Inferior parietal cortex (tissue), 1 donor: ENCODE data around the gene TMEM178B.
"Not testable (repeated sequence)": the region's sequence is repeated elsewhere in the genome, so short reads cannot be mapped to it uniquely, and the experiment has no call there.

Experiments used
- DNase-seq: peaks from one replicate; pipeline ENCODE4 v3.0.0-alpha.2; 2016; ENCODE audit errors: extremely low spot score

The TMEM178B gene

DNA sequence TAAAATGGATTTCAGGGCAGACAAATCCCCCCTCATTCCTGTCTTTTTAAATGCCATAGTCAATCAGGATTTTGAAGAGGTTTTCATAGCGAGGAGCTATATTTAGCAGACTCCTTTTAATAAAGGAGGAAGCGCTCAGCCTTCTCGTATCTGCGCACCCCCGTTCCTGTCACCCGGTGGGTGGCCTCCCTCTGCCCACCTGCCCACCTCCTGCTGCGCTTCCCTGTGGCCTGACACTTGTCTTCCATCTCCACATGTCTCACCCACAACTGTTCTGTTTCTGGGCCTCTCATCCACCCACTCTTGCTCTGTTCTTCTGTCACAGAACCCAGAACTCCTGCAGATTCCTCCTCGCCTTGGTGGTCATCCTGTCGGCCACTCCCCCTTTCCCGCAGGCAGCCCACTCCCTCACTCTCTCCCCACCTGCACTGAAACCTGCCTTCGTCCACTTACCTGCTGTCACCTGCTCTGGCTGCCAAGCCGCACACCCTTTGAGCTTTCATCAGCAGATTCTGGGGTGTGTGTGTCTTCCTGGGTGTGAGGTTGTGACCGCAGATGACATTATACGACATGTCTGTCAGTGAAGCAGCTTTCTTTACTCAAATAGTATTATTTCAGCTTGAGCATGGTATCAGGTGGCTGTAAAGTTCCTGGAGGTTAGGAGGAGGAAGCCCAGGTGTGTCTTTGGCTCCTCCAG is 313.8 kb downstream of the TMEM178B start:
- DNase-seq = no peak

DNA sequence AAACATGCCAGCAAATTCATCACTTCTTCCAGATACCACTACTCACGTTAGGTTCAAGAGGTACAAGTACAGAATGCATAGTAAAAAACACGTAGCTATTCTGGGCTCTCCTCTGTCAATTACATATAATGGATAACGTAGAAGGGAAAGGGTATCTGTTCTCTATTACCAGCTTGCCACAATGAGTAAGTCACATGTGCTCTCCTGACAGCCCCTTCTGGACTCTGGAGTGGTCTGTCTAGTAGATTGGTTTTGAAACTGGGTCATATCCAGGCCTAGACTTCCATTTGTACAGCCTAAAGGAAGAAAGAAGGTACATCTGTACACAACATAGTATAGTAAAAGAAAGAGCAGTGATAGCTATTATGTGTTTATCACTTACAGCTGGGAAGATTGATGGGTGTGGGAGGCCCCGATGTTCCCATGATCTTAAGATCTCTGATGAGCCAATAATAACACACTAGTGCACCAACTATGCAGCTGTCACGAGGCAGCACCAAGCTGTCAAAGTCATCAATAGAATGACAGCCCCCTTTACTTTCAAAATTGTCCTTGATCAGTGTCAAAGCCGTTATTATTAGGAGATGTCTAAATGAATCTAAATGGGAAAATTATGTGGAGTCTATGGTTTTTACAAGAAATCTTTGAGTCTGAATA is 315.4 kb downstream of the TMEM178B start:
- DNase-seq = no peak

DNA sequence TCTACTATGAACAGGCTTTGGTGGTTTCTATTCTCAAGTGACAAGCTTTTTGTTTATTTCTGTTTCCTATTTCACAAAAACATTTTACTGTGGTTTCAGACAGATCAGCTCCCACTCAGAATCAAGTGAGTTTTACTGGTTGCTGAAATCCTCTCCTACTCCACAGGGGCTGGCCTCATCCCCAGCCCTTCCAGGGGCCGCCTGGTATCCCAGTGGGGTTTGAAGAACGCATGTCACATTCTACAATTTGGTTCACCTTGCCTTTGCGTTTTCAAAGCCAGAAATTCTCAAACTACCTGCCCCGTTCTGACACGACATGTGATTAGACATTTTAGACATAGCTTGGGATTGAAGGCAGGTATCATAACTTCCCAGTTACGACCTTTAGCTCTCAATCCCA is 316.5 kb downstream of the TMEM178B start:
- no peak for DNase-seq

DNA sequence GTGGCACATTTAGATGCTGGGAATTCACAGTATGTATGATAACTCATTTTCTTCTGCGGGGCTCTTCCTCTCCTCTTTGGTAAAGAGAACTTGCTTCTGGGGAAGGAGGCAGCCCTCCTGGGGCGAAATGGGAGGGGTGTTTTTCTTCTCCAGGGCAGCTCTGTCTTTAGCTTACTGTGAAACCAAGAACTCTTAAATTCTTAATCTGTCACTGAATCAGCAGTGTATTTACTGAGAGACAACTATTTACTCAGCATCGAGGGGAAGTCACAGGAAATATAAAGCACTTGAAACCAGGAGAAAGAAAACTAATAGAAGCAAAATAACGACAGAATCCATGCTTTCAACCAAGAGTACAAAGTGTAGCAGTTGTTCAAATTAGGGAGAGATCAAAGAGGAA is 319.2 kb downstream of the TMEM178B start:
- DNase-seq = no peak

DNA sequence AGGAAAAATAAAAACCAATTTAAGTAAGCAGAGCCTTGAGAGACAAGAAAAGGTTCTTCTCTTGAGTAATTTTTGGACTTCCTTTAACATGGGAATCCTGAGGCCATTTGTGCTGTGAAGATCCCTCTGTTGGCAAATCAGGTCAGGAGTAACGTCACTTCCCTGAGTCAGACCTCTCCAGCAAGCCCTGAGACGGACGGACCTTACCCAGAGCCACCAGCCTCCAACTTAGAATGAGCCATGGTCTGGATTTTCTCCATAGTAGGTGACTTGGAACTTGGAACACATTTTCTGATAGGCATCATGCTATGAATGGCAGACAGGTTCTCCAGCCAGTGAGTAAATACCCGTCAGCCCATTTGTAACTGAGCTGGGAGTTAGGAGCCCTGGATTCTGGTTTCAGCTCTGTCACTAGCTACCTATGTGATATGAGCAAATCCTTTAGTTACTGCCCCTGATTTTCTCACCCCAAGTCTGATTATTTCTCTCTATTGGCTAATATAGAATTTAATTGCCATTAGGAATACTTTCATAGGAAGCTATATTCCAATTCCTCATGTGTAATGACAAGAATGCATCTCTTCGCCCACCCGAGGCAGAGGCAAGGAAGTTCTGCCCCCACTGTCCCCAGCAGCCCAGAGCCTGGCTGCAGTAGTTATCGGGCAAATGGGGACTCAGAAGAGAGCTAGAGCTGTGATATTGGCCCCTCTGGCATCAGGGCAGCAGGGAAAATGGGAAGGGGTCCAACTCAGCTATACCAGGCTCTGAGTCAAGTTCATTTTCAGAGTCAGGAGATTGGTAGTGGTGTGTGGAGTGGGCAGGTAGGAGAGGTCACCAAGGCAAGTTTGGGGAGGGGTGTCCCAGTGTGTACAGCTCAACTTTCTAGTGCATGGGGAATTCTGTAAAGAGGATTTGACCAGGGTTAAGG is 323.6 kb downstream of the TMEM178B start:
- no peak for DNase-seq

DNA sequence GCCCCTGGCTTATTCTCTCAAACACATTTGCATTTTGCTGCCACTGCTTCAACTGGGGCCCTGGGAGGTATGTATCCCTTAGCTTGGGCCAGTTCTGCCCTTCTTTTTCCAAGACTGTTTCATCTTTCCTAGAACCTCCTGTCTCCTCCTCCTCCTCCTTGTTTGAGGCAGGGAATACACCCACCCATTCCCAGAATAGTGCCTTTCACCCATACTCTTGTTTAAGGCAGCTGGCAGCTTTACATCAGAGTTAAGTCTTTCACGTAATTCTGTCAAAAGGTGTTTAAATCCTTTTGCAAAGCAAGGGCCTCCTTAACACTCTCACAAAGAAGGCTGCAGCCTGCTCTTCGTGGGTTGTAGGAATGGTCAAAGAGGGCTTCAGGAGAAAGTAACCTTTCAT is 326.5 kb downstream of the TMEM178B start:
- DNase-seq = no peak

DNA sequence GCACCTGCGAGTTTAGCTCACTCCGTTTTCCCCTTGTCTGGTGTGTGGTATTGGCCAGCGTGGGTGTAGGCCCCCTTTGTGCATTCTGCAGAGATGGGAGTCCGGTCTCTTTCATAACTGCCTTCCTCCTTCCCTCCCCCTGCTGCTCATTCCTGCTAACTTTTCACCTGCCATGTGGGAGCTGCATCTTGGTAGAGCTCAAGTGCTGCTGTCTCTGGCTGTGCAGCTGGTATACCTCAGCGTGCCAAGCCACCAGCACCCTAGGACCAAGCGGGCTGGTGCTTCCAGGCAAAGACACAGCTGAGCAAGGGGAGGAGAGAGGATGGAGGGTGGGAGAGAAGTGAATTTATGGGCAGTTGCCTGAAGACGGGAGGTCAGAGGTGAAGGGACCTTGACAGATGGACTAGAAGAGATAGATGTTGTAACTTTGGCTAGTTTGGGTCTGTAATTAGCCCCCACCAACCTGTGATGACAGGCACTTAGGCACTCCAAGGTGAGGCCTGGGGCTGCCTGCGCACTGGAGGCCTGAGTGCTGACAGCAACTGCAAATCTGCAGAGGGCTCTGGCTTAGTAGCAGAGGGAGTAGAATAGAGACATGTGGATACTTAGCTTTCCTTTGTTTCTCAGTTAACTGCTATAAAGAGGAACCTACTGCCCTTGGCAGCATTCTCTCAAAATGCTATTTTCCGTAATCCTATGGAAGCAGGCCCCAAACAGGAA is 328.6 kb downstream of the TMEM178B start:
- DNase-seq = no peak

DNA sequence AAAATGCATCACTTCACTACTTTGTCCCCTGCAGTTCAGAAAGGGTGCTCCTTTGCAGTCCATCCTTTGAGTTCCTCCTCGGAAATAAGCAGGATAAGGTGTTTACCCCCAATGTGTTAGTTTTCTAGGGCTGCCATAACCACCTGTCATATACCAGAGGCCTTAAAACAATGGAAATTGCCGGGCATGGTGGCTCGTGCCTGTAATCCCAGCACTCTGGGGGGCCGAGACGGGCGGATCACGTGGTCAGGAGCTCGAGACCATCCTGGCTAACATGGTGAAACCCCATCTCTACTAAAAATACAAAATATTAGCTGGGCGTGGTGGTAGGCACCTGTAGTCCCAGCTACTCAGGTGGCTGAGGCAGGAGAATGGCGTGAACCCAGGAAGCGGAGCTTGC is 330.0 kb downstream of the TMEM178B start:
- not testable (repeated sequence) for DNase-seq

DNA sequence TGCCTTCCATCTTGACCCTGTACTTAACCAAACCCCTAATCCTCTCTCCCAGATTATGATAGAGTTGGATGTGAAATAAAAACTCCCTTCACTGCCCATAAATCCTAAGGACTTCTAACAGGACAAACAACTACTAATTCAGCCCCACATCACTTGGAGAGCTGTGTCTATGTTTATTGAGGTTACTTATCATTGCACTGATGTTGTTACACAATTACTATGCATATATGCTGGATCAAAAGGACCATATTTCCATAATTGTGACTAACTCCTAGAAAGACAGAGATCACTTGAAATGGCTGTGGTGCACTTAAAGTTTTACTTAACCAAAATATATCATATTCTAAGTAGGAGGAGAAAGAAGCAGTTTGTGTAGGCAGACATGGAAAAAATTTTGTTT is 332.5 kb downstream of the TMEM178B start:
- no peak for DNase-seq

DNA sequence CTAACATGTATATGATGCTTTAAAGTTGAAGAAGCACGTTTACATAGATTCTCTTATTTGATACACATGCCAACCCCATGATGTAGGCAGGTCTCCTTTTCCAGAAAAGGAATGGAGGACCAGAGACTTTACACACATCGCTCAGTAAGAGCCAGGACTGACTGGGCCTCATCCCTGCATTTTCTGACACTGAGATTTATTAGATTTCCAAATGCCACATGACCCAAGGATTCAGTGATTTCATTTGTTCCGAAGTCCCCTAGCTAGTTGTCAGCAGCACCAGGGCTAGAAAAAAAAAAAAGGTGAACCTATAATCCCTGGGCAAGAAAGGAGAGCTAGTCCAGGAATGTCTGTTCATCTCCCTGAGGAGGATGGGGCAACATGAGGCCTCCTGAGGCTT is 334.0 kb downstream of the TMEM178B start:
- no peak for DNase-seq

DNA sequence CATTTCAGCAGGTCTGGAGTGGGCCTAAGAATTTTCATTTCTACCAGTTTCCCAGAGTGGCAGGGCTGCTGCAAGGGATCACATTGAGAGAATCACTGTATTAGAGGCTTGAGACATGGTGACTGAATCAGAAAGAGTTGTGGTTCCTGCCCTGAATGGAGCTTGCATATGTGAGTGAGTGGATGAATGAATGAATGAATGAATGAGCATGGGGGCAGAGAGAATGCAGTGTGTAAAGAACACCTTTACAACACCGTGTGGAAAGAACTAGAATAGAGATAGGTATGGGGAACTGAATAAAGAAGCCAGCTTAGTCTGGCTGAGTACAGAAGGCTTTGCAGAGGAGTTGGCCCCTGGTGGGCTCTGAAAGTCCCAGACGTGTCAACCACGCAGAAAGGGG is 334.6 kb downstream of the TMEM178B start:
- DNase-seq = no peak

DNA sequence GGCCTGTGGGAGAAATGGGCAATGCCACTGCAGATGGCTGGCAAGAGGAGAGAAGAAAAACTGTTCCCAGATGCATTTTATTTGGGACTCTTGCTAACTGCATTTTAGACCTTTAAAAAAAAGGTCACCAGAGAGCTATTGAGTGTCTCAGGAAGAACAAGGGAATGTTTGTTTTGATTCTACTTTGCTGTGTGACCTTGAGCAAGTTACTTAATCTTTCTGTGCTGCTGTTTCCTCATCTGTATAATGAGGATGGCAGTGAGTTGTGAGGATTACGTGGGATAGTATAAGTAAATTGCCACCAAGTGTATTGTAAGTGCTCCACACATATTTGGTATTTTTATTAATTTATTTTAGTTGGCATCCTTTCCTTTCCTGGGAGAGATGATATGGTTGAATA is 335.4 kb downstream of the TMEM178B start:
- DNase-seq = no peak

DNA sequence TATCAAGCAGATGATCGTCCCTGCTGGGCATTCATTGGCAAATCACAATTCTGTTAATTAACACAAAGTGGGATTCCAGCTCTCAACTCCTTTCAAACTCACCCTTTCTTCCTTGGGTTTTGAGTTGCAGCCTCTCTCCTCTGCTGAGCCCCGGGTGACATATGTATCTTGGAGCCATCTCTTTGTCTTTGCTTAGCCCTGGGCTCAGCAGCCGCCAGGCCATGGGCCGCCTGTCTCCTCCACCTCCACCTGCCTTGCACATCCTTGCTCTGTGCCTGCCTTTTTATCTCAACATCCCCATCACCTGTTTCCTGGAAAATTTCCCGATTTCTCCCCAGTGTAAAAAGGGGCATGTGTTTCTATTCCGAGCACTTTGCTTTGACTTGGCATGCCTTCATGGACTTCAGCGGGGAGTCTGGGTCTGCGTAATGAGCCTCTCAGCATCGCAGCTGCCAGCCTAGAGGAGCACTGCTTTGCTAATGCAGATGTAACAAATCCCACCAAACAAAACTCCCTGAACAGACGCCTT is 336.0 kb downstream of the TMEM178B start:
- no peak for DNase-seq

DNA sequence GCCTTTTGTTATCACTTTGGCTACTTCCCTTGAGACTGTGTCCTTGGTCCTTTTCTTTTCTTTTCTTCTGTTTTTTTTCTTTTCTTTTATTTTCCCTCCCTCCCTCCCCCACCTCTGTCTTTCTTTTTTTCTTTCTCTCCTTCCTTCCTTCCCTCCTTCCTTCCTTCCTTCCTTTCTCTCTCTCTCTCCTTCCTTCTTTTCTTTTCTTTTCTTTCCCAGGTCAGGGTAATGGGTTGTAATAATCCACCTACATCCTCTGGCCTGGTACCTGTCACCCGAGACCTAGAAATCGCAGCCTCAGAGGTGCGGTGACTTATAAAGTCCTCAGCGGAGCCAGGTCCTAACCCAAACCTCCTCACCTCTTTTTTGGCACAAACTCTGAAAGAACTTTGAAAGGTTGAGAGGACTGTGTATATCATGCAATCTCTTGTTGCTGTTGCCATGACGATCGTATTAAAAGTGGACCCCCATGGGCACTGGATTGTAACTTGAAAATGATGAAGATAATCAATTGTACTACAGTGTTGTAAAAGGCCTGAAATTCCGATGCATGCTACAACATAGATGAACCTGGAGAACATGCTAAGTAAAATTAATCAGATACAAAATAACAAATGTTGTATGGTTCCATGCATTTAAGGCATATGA is 336.6 kb downstream of the TMEM178B start:
- no peak for DNase-seq

DNA sequence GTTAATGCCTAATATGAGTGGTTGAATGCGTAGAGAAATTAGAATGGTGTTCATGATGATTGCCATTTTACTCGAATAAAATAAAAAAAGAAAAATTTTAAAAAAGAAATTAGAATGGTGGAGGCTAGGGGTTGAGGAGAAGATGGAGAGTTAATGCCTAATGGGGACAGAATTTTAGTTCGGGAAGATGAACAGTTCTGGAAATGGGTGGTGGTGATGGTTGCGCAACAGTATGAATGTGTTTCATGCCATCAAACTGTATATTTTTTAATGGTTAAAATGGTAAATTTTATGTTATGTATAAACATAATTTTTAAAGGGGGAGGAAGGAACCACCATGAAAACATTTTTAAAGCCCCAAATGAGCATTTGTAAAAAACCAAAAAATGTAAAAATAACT is 337.3 kb downstream of the TMEM178B start:
- DNase-seq = no peak

DNA sequence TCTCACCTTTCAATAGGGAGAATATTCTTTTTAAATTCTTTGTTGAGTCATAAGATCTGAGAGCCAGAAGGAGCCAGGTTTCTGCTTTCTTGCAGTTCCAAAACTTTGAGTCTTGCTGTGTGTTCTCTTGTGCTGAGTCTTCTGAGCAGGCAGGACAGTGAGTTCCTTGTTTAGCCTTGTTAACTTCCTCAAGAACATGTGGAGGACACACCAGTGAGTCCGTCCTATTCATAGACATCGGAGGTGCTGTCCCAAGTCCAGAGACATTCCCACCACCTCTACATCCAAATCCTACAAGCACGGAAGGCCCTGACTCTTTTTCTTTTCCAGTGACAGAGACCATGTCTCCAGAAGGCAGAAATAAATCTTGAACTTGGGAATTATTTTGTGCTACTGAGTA is 342.1 kb downstream of the TMEM178B start:
- no peak for DNase-seq

DNA sequence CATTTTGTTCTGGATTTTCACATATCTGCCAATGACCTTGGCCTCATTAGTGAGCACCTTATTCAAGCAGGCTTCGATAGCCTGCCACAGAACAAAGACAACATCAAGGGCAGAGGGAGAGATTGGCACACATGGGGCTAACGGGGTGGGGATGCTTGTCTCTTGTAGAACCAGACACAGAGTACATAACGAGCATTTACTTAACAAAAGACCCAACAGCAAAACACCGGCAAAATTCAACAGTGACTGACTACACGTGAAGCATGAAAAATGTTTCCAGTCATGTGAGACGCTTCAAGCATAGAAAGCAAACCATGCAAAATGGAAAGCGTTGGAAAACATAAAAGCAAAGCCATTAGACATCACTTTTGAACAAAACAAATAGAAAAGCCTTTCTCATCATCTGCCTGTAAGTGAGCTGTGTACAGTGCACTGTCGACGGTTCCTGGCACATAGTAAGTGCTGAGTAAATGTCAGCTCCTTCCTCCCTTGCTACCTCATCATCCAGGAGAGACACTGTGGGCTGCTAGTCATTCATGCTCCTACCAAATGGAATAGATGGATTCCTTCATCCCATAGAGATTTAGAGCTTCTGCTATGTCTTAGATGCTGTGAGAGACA is 342.9 kb downstream of the TMEM178B start:
- DNase-seq = no peak

DNA sequence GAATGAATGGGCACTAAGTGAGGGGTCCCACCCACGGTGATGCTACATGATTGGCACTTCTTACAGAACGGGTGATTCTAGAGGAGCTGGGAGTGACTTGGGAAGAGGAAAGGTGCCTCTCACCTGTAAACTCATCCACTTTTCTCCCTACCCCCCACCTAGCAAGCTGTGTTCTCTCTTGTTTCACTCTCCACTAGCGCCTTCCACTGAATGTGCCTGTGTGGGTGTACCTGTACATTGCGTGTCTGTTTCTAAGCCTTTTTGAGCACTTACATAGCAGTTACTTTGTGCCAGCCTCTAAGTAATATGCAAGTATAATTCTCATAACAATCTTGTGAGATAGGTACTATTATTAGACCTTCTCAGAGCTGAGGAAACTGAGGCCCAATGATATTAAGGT is 343.6 kb downstream of the TMEM178B start:
- no peak for DNase-seq

DNA sequence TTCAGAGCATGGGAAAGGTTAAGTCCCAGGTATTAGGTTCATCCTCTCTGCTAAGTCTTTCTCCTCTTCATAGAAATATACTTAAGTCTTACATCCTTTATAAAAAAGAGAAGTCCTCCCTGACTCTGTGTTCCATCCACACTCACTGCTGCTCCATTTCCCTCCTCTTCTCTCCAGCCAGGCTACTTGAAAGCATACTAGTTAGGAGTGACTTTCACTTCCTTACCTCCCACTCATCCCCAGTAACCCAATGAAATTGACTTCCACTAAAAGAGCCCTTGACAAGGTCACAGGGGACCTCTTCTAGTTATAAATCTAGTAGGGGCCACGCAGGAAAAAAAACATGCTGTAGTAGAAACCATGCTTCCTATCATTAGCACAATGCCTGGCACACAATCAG is 344.2 kb downstream of the TMEM178B start:
- DNase-seq = no peak

DNA sequence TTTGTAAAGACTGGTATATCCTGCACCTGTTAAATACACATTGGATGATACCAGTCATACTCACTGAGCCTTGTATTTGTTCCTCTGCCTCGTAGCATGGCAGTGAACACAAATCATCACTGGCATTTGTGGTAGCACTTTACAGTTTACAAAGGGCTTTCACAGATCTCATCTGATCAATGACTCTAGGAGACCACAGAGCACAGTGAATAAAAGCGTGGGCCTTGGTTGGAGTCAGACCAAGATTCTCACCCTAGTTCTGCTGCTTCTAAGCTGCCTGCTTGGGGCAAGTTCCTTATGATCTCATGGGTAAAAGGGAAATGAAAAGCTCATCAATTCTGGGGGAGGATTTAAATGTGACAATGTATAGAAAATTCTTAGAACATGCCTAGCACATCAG is 347.4 kb downstream of the TMEM178B start:
- DNase-seq = no peak

DNA sequence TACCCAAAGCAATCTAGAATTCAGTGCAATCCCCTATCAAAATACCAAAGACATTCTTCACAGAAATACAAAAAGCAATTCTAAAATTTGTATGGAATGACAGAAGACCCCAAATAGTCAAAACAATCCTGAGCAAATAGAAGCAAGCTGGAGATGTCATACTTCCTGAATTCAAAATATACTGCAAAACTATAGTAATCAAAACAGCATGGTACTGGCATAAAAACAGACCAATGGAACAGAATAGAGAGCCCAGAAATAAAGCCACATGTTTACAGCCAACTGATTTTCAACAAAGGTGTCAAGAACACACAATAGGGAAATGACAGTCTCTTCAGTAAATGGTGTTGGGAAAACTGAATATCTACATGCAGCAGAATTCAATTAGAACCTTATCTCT is 353.3 kb downstream of the TMEM178B start:
- no peak for DNase-seq
